Measurements from ENCODE around the gene KIF12.
"Not testable (repeated sequence)": the region's sequence is repeated elsewhere in the genome, so short reads cannot be mapped to it uniquely, and the experiment has no call there.

KIF12 gene

DNA sequence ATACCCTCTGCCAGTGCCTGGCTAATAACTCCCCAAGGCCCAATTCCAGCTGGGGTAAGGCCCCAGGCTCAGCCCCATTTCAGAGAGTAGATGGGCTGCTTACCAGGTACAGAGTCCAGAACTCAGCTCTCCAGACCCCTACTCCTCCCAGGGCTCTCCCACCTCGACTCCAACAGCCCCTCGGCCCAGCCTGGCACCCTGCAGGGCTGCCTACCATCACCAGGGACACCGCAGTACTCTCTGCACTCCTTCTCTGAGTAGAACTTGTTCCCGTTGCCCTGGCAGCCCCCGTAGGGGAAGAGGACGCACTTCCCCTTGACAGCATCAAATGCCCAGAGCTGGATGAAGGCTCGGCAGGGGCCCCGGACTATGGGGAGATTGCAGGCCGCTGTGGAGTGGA is 38.4 kb downstream of the KIF12 start:
- DNase-seq = no peak

DNA sequence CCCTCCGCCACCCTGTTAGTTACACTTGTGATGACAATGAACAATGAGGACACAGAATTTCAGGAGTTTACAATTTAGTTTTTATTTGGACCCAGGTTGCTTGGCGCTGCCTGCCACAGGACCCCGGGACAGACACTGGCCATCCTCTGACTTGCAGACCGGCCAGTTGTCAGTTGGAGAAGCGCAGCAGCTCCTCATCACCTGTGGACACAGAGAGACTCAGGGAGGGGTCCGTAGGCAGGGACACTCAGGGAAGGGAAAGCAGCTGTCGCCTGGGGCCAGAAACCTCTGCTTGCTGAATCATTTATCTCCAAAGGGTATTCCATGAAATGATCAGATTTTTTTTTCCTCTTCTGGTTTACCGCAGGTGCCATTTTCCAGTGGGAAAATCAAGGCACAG is 39.0 kb downstream of the KIF12 start:
- DNase-seq = no peak

DNA sequence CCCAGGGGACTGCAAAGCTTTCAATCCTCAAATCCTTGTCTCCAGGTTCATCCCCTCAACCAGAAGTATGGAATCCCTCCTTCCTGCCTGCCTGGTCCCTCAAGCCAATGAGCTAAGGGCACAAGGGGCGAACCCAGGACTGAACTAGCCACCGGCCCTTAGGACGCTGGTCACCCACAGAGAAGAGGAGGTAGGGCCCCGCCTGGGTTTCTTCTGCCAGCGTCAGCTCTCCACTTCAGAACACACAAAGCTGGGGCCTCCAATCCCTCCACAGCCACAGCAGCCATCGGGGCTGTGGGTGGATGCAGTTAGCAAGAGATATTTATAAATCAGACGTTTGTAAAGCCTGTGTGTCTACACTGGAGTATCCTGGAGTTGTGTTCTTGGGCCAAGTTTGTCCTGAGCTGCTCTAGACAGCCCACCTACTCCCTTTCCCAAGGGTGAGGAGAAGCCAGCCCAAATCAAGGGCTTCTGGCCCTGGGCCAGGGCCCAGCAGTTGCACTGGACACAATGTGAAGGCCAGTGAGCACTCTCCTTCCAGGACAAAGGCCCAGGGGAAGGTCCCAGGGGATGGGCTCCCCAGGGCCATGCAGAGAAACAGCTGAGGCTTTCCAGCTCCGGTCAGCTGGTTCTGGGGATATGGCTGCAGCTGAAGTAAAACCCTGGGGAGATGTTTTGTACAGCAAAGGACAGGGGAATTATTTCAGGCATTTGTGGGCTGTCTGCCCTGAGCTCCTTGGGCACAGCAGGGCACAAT is 39.9 kb downstream of the KIF12 start:
- DNase-seq = no peak

DNA sequence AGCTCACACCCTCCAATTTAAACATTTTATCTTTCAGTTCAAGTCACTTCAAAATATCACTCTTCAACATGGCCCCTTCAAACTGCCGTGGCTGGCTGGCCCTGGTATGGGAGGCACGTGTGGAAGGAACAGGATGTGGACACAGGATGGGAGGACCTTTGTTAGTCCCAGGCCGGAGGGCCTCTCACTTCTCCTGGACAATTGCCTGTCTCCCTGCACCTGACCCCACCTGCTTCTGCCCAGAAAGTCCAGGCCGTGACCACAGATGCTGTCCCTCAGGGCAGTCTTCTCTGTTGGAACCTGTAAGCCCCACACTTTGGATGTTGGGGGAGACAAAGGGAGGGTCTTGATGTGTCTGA is 40.4 kb downstream of the KIF12 start:
- no peak for DNase-seq

DNA sequence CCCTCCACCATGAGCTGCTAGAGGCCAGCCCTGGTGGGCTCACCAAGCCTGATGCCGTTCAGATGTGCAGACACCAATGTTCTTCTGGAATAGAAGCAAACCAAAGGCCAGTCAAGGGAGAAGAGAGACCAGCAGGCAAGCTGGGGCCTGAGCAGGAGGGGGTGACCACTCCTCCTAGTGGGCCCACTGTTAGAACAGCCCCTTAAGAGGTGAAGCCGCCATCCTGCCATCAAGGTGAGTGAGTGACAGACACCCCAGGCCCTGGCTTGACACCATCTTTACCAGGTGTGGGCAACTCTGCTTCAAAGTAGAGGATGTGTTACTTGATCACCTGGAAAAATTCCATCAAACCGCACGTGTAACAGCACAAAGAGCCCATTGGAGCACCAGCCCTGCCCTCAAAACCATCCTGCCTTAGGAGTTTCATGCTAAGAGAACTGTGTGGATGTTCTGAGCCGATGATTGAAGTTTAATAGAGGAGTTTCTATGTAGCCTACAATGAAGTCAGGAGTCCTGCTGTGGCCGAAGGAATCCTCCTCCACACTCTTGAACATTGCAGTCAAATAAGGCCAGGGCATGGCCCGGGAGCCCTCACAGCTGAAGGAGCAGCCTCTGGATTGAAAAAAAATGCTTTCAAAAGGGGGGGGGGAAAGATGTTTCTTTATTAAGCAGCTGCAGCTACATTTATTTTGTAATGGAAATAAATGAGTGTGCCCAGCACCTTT is 41.8 kb downstream of the KIF12 start:
- DNase-seq = no peak

DNA sequence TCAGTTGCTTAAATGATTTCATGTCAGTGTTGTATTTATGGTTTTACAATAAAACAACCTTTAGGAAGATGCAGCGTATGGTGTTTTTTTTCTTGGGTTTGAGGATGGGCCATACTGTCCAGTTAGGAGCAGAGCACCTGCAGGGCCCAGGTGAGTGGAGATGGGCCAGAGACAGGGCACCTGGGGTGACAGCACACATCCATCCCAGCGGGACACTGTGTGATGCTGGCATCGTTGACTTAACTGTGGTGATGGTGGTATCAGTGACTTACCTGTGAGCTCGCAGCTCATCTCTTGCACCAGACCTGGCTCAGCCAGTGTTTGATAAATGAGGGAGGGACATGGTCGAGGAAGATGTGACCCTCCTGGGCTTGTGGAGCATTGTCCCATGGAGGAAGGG is 42.6 kb downstream of the KIF12 start:
- no peak for DNase-seq

DNA sequence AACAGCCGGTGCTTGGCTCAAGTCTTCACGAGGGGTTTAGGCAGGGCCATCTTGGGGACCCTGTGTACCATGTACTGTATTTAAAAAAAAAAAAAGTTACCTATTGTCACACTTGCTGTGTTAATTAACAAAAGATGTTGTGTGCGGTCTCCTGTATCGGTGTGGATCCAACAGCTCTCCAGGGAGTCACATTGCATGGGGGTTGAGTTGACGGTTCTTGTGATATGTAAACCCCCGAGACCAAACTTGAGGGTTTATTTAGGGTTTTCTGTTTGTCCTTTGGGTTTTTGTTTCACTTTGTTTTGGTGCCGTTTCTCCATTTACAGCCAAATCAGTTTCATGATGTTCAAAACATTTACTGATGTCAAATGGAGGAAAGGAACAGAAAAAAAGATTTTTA is 43.2 kb downstream of the KIF12 start:
- no peak for DNase-seq

DNA sequence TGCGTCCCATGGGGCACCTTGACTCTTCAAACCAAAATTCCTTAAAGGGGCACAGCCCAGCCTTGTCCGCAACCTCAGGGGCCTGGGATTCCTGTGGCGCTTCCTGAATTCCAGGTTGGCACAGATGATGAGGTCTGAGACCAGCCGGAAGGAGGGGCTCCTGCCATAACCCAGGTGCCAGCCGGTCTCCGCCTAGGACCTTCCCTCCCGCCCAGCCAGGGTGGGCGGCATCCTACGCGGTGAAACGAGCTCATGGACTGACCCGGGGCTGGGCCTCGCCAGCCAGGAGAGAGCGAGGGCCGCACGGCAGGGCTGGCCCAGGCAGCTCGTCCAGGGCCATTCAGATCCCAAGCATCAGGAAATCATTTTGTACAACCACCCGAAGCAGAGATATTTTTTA is 44.0 kb downstream of the KIF12 start:
- DNase-seq = no peak

DNA sequence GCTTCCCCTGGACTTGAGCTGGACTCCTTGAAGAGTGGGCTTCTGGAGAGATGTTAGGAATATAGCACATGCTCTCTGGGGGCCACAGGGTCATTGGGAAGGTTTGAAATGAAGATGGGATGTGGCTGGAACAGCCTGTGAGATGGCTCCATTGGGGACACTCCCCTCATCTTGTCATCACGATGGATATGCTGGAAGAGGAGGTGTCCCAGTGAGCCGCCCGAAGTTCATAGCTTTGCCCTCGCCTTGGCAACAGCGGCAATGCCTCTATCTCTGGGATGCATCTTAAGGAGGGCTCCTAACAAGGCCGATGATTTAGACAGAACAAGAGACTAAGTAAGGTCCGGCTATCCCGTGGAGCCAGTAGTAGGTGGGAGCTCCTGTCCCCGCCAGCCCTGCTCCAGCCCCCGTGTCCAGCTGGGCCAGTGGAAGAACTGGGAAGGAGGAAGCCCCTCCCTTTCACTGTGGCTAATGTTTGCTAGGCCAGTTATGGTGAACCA is 44.9 kb downstream of the KIF12 start:
- no peak for DNase-seq

DNA sequence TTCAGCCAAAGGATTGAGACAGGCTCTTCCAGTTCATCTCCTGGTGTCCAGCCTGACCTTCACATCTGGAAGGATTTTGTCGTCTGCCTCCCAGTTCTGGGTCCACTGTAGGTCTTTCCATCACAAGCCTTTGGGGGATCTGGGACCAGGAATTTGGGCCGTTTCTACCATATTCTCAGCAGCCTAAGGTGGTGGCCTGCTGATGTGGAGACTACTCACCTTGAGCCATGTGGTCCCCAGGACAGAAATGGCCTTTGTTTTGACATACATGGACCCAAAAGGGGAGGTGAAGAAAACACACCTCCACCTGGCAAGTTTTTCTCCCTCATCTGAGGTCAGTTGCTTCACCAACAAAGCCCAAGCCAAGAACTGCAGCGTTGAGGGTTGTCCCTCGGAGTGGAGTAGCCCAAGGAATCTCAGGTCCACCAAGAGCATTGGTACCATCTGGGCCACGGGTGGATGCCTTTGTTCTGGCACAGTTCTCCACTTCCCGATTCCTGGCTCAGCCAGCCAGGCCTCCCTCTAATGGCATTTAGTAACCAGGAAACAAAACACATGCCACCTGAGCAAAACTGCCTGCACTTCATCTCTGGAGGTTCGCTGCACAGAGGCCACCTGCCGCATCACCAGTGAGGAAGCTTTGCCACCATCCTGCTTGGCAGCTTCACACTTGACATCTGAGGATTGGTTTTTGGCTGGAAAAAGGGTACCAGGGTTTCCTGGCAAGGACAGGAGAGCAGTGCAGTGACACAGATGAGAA is 45.7 kb downstream of the KIF12 start:
- DNase-seq = no peak

DNA sequence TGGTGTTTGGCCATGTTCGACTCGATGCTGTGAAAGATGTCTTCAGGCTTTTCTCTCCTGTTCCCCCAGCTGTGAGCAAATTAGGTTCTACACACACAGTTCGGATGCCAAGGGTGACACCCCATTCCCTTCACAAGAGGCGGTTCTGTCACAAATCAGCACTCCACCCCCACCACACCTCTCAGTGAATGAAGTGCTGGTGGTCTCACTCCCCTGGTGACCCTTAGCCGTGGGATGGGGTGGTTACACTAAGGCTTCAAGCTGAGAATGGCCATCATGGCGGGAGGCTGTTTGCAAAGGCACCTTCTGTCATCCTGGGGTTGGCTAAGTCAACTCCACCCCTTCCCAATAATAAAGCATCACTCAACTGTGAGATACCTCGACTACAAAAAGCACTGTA is 47.4 kb downstream of the KIF12 start:
- no peak for DNase-seq

DNA sequence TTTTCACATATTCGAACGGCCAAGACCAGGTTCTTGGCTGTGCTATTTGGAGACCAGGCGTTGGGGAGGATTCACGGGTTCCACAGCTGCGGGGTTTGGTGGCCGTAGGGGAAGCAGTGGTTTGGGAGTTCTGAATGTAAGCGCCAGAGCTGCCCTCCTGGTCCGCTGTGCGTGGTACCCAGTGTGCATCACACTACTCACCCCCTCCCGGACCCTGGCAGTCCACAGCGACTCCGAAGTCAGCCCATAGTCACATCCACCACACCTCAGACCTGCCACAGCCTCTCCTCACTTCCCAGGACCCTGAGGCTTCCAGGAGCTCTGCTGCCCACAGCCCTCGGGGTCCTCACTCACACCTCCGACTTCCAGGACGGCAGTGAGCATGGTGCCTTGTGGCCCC is 47.8 kb downstream of the KIF12 start:
- no peak for DNase-seq

DNA sequence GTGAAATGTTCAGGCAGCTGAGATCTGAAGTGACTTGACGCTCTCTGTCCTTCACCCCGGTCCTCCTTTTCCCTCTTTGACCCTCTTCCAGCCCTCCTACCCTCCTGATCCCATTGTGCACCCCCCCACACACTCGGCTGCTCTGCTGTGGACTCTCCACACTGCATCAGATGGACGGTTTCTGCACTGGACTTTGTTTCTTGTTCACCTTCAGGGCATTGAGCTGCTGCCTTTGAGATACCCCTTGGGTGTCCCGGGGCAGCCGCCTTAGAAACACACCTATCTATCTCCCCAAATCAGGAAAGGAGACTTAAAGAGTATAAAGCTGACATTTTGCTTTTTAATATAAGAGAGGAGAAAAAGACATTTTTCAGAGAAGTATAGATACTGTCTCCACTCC is 48.4 kb downstream of the KIF12 start:
- DNase-seq = no peak

DNA sequence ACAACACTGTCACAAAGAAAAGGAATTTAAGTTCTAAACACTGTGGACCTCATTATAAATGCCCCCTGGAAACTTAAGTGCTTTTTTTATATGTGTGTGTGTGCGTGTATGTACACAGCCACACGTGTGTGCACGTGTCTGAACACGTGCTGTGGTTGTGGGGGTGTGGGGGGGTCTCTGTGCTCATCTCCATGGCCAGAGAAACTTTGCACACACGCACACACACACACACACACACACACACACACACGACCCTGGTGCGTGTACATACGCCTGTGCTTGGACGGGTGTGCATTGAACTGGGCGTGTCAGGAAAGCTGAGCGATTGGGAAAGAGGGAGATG is 48.9 kb downstream of the KIF12 start:
- DNase-seq = no peak

DNA sequence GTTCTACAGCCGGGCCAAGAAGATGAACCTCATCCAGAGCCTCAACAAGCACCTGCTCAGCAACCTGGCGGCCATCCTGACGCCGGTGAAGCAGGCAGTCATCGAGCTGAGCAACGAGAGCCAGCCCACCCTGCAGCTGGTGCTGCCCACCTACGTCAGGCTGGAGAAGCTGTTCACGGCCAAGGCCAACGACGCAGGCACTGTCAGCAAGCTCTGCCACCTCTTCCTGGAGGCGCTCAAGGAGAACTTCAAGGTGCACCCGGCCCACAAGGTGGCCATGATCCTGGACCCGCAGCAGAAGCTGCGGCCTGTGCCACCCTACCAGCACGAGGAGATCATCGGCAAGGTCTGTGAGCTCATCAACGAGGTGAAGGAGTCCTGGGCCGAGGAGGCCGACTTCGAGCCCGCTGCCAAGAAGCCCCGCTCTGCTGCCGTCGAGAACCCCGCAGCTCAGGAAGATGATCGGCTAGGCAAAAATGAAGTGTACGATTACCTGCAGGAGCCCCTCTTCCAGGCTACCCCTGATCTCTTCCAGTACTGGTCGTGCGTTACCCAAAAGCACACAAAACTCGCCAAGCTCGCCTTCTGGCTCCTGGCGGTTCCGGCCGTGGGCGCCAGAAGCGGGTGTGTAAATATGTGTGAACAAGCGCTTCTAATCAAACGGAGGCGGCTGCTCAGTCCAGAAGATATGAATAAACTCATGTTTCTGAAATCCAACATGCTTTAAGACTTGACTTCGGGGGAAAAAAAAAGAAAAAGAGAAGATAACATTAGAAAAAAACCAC is 49.5 kb downstream of the KIF12 start:
- no peak for DNase-seq

DNA sequence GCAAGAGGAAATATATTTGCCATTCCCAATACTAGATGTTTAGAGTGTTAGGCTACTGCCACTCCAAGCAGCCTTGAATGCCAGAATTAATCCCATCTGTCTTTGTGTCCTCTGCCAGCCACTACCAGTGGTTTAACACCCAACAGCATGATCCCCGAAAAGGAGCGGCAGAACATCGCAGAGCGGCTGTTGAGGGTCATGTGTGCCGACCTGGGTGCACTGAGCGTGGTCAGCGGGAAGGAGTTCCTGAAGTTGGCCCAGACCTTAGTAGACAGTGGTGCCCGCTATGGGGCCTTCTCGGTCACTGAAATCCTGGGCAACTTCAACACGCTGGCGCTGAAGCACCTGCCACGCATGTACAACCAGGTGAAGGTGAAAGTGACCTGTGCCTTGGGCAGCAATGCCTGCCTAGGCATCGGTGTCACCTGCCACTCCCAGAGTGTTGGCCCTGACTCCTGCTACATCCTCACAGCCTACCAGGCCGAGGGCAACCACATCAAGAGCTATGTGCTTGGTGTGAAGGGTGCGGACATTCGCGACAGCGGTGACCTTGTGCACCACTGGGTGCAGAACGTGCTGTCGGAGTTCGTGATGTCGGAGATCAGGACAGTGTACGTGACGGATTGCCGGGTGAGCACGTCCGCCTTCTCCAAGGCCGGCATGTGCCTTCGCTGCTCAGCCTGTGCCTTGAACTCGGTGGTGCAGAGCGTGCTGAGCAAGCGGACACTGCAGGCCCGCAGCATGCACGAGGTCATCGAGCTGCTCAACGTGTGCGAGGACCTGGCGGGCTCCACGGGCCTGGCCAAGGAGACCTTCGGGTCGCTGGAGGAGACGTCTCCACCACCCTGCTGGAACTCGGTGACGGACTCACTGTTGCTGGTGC is 50.3 kb downstream of the KIF12 start:
- DNase-seq = no peak

DNA sequence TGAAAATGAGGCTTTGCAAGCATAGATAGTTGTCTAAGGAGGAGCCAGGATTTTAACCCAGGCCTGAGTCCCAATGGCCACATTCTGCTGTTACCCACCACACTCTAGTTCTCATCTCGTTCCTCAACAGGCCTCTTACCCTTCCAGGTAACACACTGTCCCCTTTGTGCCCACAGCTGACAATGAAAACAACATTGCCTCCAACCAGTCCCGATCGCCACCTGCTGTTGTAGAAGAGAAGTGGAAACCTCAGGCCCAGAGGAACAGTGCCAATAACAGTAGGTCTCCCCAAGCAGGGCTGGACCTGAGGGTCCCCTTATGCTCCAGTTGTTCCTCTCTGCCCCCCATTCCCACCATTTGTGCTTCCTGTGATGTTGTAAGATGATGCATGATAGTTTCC is 51.4 kb downstream of the KIF12 start:
- no peak for DNase-seq

DNA sequence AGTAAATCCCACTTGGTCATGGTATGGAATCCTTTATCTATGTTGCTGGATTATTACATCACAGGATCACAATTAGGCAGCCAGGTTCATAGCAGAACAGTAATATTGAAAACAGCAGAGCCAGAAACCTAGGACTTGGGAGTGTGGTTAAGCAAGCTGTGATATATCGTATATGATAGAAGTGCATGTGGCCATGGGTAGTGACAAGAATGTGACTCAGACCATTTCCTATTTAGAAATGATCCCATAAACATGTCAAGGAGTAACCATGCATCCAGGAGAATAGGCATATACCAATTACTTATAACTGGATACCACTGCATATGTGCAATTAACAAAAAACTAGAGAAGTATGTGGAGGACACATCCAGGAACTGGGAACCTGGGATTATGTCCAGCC is 52.2 kb downstream of the KIF12 start:
- no peak for DNase-seq

DNA sequence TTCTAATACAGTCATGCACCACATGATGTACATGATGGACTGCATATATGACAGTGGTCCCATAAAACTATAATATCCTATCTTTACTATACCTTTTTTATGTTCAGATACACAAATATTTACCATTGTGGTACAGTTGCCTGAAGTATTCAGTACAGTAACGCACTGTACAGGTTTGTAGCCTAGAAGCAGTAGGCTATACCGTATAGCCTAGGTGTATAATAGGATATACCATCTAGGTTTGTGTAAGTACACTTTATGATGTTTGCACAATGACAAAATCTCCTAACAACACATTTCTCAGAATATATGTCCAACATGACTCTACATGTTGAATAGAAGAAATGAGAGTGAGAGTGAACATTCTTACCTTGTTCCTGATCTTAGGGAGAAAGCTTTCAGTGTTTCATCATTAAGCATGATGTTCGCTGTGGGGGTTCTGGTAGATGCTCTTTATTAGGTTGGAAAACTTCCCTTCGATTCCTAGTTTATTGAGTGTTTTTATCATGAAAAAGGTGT is 52.8 kb downstream of the KIF12 start:
- no peak for DNase-seq

DNA sequence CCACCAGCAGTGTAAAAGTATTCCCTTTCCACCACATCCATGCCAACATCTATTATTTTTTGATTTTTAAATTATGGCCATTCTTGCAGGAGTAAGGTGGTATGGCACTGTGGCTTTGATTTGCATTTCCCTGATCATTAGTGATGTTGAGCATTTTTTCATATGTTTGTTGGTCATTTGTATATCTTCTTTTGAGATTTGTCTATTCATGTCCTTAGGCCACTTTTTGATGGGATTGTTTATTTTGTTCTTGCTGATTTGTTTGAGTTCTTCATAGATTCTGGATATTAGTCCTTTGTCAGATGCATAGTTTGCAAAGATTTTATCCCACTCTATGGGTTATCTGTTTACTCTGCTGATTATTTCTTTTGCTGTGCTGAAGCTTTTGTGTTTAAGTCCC is 55.4 kb downstream of the KIF12 start:
- not testable (repeated sequence) for DNase-seq
